ENCODE measurements around the gene HAP1.

DNA sequence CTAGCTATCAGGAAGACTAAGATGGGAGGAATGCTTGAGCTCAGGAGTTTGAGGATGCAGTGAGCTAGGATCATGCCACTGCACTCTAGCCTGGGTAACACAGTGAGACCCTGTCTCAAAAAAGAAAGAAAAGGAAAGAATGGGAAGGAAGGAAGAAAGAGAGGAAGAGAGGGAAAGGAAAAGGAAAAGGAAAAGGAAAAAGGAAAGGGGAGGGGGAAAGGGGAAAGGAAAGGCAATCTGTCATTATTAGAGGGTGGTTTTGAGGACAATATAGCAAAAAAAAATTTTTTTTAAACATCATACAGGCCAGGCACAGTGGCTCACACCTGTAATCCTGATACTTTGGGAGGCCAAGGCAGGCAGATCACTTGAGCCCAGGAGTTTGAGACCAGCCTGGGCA lies 31.7 kb upstream of the HAP1 start:
- TF ChIP-seq, protein P1, sequence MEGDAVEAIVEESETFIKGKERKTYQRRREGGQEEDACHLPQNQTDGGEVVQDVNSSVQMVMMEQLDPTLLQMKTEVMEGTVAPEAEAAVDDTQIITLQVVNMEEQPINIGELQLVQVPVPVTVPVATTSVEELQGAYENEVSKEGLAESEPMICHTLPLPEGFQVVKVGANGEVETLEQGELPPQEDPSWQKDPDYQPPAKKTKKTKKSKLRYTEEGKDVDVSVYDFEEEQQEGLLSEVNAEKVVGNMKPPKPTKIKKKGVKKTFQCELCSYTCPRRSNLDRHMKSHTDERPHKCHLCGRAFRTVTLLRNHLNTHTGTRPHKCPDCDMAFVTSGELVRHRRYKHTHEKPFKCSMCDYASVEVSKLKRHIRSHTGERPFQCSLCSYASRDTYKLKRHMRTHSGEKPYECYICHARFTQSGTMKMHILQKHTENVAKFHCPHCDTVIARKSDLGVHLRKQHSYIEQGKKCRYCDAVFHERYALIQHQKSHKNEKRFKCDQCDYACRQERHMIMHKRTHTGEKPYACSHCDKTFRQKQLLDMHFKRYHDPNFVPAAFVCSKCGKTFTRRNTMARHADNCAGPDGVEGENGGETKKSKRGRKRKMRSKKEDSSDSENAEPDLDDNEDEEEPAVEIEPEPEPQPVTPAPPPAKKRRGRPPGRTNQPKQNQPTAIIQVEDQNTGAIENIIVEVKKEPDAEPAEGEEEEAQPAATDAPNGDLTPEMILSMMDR (IDR thresholded peaks at IDR 0.05), result no peak
- no peak for TF ChIP-seq POLR2A (IDR thresholded peaks at IDR 0.05)
